Osteoblast (primary cell): ENCODE data around the gene NKPD1. TPM values are rescaled to one million over a fixed set of nuclear protein-coding genes. Genes with fewer than 3 reads are reported as not detected.

ENCODE experiments used
- DNase-seq: peaks from one replicate; pipeline ENCODE4 v3.0.0; 2011; ENCODE audit warnings: low spot score, mixed read lengths; ENCODE audit not compliant: insufficient read length; ENCODE audit errors: missing footprints
- H2AFZ ChIP-seq: 2 replicates; pipeline ENCODE4 v1.6.0; 2011; ENCODE audit warnings: mild to moderate bottlenecking, low read length
- H3K27ac ChIP-seq: 2 replicates; pipeline ENCODE4 v1.5.1; 2011; ENCODE audit warnings: mild to moderate bottlenecking, low read depth, low read length, moderate library complexity
- H3K27me3 ChIP-seq: 2 replicates; pipeline ENCODE4 v1.6.0; 2012; ENCODE audit warnings: mild to moderate bottlenecking, control low read depth, inconsistent platforms, low read length, moderate library complexity; ENCODE audit not compliant: insufficient read depth
- H3K36me3 ChIP-seq: 2 replicates; pipeline ENCODE4 v1.5.1; 2011; ENCODE audit warnings: mild to moderate bottlenecking, low read length, control low read depth, moderate library complexity; ENCODE audit not compliant: insufficient read depth
- H3K4me1 ChIP-seq: 2 replicates; pipeline ENCODE4 v1.5.1; 2011; ENCODE audit warnings: mild to moderate bottlenecking, low read length, control low read depth, moderate library complexity; ENCODE audit not compliant: insufficient read depth
- H3K4me2 ChIP-seq: 2 replicates; pipeline ENCODE4 v1.6.0; 2011; ENCODE audit warnings: mild to moderate bottlenecking, low read length; ENCODE audit not compliant: insufficient read depth
- H3K4me3 ChIP-seq: fragments of 200-600 bp; sonication (generic); 3 replicates; pipeline ENCODE4 v1.5.1; 2012; ENCODE audit warnings: mild to moderate bottlenecking, low read length, inconsistent platforms; ENCODE audit not compliant: insufficient read depth
- H3K79me2 ChIP-seq: 2 replicates; pipeline ENCODE4 v1.6.0; 2012; ENCODE audit warnings: mild to moderate bottlenecking, low read length, control low read depth, inconsistent platforms; ENCODE audit not compliant: insufficient read depth
- H3K9me3 ChIP-seq: 2 replicates; pipeline ENCODE4 v1.5.1; 2011; ENCODE audit warnings: low read depth, low read length, control low read depth
- H4K20me1 ChIP-seq: 2 replicates; pipeline ENCODE4 v1.6.0; 2012; ENCODE audit warnings: mild to moderate bottlenecking, low read length, control low read depth; ENCODE audit not compliant: insufficient read depth
- CTCF ChIP-seq: IDR thresholded peaks from 2 replicates; pipeline ENCODE4 v1.5.1; 2011; ENCODE audit warnings: mild to moderate bottlenecking, low read depth, low read length, moderate library complexity; ENCODE audit errors: extremely low read depth
- total RNA-seq: library from RNA; depleted of rRNA; stranded (reverse); fragments of >200 nt; gene quantifications from 2 replicates; pipeline ENCODE4 v1.2.3, GENCODE V29; 2012

The NKPD1 gene
- total RNA-seq, 1 donor, result not detected

GRCh38 chr19:45189971-45190370 lies 29.2 kb upstream of the NKPD1 start:
- no peaks in the 10 kb centered on the region for H3K9me3 ChIP-seq
- peaks cover 5% of the 10 kb centered on the region for H4K20me1 ChIP-seq
- TF ChIP-seq CTCF, result no peak
- no peak overlapping the region for H3K27ac ChIP-seq
- H3K4me3 ChIP-seq, result no peak overlapping the region
- H3K27me3 ChIP-seq, result no peaks in the 10 kb centered on the region
- no peaks in the 10 kb centered on the region for H3K36me3 ChIP-seq
- no peaks in the 10 kb centered on the region for H3K79me2 ChIP-seq
- DNase-seq, result no peak
- no peak overlapping the region for H2AFZ ChIP-seq
- no peak overlapping the region for H3K4me2 ChIP-seq
- no peaks in the 10 kb centered on the region for H3K4me1 ChIP-seq

- no peak overlapping the region for H2AFZ ChIP-seq
- H3K27me3 ChIP-seq, result no peaks in the 10 kb centered on the region
- H3K4me1 ChIP-seq, result no peaks in the 10 kb centered on the region
- DNase-seq, result peak; percentile 37
- peaks cover 5% of the 10 kb centered on the region for H4K20me1 ChIP-seq
- H3K27ac ChIP-seq, result no peak overlapping the region
- H3K4me2 ChIP-seq, result no peak overlapping the region
- H3K9me3 ChIP-seq, result no peaks in the 10 kb centered on the region
- no peaks in the 10 kb centered on the region for H3K36me3 ChIP-seq
- H3K79me2 ChIP-seq, result no peaks in the 10 kb centered on the region
- TF ChIP-seq CTCF, result peak; percentile 37
- no peak overlapping the region for H3K4me3 ChIP-seq
Observed at GRCh38 chr19:45187421-45188100, 26.8 kb upstream of the NKPD1 start.

- Histone ChIP-seq H3K4me2 (no peak overlapping the region), H4K20me1 (peaks cover 5% of the 10 kb centered on the region), H3K9me3 (no peaks in the 10 kb centered on the region), H3K79me2 (peaks cover under 1% of the 10 kb centered on the region), H3K27ac (no peak overlapping the region), H3K4me3 (no peak overlapping the region), H3K27me3 (no peaks in the 10 kb centered on the region), H3K36me3 (peaks cover 1% of the 10 kb centered on the region), H3K4me1 (no peaks in the 10 kb centered on the region), H2AFZ (no peak overlapping the region)
- no peak for TF ChIP-seq CTCF
- DNase-seq, result peak; percentile 87
Observed at GRCh38 chr19:45186509-45187334, 25.9 kb upstream of the NKPD1 start.

GRCh38 chr19:45184115-45184514 lies 23.3 kb upstream of the NKPD1 start:
- H3K79me2 ChIP-seq, result peaks cover 27% of the 10 kb centered on the region
- no peak overlapping the region for H3K27ac ChIP-seq
- H3K4me2 ChIP-seq, result no peak overlapping the region
- no peak overlapping the region for H2AFZ ChIP-seq
- peaks cover 9% of the 10 kb centered on the region for H3K4me1 ChIP-seq
- no peak for TF ChIP-seq CTCF
- H3K27me3 ChIP-seq, result no peaks in the 10 kb centered on the region
- peaks cover 13% of the 10 kb centered on the region for H4K20me1 ChIP-seq
- no peaks in the 10 kb centered on the region for H3K9me3 ChIP-seq
- DNase-seq, result peak; percentile 44
- peaks cover 9% of the 10 kb centered on the region for H3K36me3 ChIP-seq
- H3K4me3 ChIP-seq, result no peak overlapping the region
